Nephron (organoid): Measurements from ENCODE around the gene SLC25A25.

Experiments
- H3K27ac Mint-ChIP-seq, 3 experiments: 2 replicates each; pipeline ENCODE4 v1.8.0; 2020; ENCODE audit warnings: mixed read lengths in 3 of 3, mild to moderate bottlenecking in 2 of 3, moderate library complexity in 1 of 3
- H3K27me3 Mint-ChIP-seq: 2 replicates; pipeline ENCODE4 v1.8.0; 2021; ENCODE audit warnings: low read depth, mild to moderate bottlenecking, moderate library complexity, mixed read lengths
- H3K36me3 Mint-ChIP-seq: 2 replicates; pipeline ENCODE4 v1.8.0; 2020; ENCODE audit warnings: low read depth, mixed read lengths
- H3K4me1 Mint-ChIP-seq: 2 replicates; pipeline ENCODE4 v1.8.0; 2020; ENCODE audit warnings: mixed read lengths
- H3K4me3 Mint-ChIP-seq, 3 experiments: 2 replicates each; pipeline ENCODE4 v1.8.0; 2020; ENCODE audit warnings: mild to moderate bottlenecking in 3 of 3, mixed read lengths in 3 of 3, moderate library complexity in 2 of 3
- H3K9me3 Mint-ChIP-seq: 2 replicates; pipeline ENCODE4 v1.8.0; 2020; ENCODE audit warnings: mixed read lengths
- CTCF ChIP-seq, 3 experiments: fragments of 200-600 bp; sonication (generic); IDR thresholded peaks; one replicate each; pipeline ENCODE4 v1.5.0; 2021; ENCODE audit warnings: antibody characterized with exemption in 3 of 3; ENCODE audit not compliant: unreplicated experiment in 3 of 3

Gene SLC25A25

GRCh38 chr9:128061275-128061960 is 6.6 kb upstream of the SLC25A25 start:
- Mint-ChIP-seq H3K4me1 (peaks cover 22% of the 10 kb centered on the region), H3K9me3 (no peaks in the 10 kb centered on the region), H3K27me3 (no peaks in the 10 kb centered on the region), H3K4me3 (no peak overlapping the region), H3K27ac (peak overlapping the region in 2 of 3 experiments; percentile 26 to 72), H3K36me3 (peaks cover 21% of the 10 kb centered on the region)
- TF ChIP-seq CTCF (IDR thresholded peaks at IDR 0.05; ENCODE audit: unreplicated experiment in 3 of 3): no peak

DNA sequence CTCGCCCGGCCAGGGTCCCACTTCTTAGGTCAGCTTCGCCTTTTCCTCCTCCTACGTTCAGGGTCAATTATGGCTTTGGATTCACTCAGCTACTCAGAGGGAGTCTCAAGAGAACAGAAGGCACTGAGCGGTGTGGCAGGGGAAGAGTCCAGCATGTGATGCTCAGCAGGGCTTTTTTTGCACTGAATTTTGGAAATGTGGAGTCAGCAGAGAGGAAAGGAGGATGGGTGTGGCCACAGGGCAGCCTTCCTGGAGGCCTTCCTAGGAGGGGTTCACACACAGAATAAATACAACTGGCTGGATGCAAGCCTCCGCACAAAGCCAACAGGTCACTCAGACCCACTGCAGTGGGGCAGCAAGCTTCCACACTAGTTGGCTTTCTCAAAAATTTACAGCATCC is 5.8 kb upstream of the SLC25A25 start:
- Mint-ChIP-seq H3K9me3 (no peaks in the 10 kb centered on the region), H3K4me3 (peak overlapping the region in 1 of 3 experiments; percentile 43), H3K36me3 (peaks cover 21% of the 10 kb centered on the region), H3K4me1 (peaks cover 17% of the 10 kb centered on the region), H3K27ac (peak overlapping the region in 2 of 3 experiments; percentile 3 to 22), H3K27me3 (no peaks in the 10 kb centered on the region)
- no peak for TF ChIP-seq CTCF (IDR thresholded peaks at IDR 0.05; ENCODE audit: unreplicated experiment in 3 of 3)

DNA sequence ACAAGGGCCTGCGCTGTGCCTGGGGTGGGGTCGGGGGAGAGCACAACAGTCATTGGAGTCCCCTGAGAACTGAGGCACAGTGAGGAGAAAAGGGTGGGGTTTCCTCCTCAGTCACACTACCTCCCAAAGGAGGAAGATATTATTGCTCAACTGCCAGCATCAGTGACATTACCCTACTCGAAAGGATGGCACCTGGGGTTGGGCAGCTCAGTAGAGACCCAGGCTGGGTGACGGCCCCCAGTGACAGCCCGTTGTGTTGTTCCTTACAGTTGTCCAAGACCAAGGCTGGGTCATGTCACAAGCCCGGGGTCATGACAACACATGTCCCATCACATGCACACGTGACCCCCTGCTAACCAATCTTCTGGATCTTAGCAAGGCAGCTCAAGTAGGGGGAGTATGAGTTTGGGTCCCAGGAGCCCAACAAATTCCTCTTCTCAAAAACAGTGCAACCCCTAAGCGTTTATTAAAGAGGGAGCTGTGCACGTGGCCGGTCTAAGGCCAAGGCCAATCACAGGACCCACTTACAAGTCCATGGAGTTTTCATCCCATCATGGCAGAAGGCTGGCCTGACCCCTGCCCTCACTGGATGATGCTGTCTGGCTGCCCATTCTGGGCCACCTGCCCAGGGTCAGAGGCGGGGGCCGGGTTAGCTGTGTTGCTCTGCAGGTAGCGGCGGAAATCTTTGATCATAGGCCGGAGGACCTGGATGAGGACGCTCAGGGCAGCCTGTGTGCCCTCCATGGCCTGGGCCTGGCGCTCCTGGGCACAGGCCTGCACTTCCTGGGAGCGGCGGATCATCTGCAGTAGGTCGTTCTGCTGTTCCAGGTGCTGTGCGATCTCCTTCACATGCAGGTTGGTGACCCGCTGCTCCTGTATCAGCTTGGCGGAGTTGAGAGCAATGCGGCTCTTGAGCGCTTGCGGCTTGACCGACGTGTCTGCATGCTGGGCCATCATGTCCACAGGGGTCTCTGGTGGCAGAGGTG is 4.9 kb upstream of the SLC25A25 start:
- TF ChIP-seq CTCF (IDR thresholded peaks at IDR 0.05; ENCODE audit: unreplicated experiment in 3 of 3): no peak
- H3K36me3 Mint-ChIP-seq: peaks cover 21% of the 10 kb centered on the region
- H3K4me3 Mint-ChIP-seq: no peak overlapping the region
- peaks cover 13% of the 10 kb centered on the region for H3K4me1 Mint-ChIP-seq
- H3K27ac Mint-ChIP-seq: no peak overlapping the region
- no peaks in the 10 kb centered on the region for H3K9me3 Mint-ChIP-seq
- H3K27me3 Mint-ChIP-seq: no peaks in the 10 kb centered on the region

GRCh38 chr9:128065907-128066712 is 1.9 kb upstream of the SLC25A25 start:
- no peaks in the 10 kb centered on the region for H3K9me3 Mint-ChIP-seq
- peaks cover 21% of the 10 kb centered on the region for H3K36me3 Mint-ChIP-seq
- no peak for TF ChIP-seq CTCF (IDR thresholded peaks at IDR 0.05; ENCODE audit: unreplicated experiment in 3 of 3)
- peak overlapping the region; percentile 53 to 88 (median 76) for H3K27ac Mint-ChIP-seq
- no peaks in the 10 kb centered on the region for H3K27me3 Mint-ChIP-seq
- H3K4me1 Mint-ChIP-seq: peaks cover 24% of the 10 kb centered on the region
- peak overlapping the region; percentile 60 to 78 (median 70) for H3K4me3 Mint-ChIP-seq

DNA sequence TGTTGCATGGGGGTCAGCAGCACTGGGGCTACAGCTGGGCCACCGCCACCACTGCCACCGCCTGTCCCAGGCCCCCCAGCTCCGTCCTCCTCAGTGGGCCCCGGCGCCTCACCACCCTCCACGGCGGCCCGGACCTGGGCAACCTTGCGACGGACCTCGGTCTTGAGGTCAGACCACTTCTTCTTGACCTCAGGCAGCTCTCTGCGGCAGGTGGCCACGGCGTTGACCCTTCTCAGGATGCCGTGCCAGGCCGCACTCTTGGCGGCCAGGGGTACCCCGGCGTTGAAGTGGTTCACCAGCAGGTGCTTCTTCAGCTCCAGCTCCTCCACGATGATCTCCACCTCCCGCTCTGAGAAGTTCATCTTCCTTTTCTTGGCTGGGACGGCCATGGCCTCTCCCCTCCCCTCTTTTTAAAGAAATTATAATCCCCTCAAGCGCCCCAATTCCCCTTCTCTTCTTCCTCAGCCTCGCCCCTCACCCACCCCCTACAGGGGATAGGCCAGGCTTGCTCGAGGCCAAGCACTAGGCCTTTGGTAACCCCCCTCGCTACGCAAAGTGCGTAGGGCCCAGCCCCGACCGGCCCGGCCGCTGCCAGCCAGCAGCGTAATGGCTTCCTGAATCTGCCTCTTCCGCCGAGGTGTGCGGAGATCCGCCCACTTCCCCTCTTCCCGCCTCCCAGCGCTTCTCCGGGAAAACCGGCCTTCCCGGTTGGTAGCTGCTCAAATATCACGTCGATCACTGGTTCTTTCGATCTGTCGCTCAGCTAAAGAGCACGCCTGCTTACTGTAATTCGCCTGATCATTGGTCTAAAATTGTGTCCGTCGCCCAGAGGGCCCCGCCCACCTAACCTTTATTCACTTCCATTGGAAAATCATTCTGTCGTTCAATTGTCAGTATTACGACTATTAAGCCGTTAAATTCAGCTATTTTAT is 1.1 kb upstream of the SLC25A25 start, which contains the start of gene NAIF1:
NAIF1 (minus strand) TSS at position 608 of the 932 bp plus-strand sequence; CDS start at position 389, 219 bp downstream.
- peak within 1 kb of the TSS; percentile 60 to 78 (median 70) for H3K4me3 Mint-ChIP-seq
- peak within 1 kb of the TSS; percentile 53 to 88 (median 76) for H3K27ac Mint-ChIP-seq
- TF ChIP-seq CTCF (IDR thresholded peaks at IDR 0.05; ENCODE audit: unreplicated experiment in 3 of 3): no peak
- peaks cover 25% of the 10 kb centered on the region for H3K4me1 Mint-ChIP-seq
- H3K36me3 Mint-ChIP-seq: peaks cover 14% of the 10 kb centered on the region
- no peaks in the 10 kb centered on the region for H3K27me3 Mint-ChIP-seq
- no peaks in the 10 kb centered on the region for H3K9me3 Mint-ChIP-seq
